Neutrophil (primary cell): ENCODE results near the gene PDZRN3.

Experiments used
- H3K27ac ChIP-seq: fragments of 200-600 bp; sonication (generic); 2 replicates; pipeline ENCODE4 v1.5.1; 2016; ENCODE audit warnings: mild to moderate bottlenecking, moderate library complexity
- H3K27me3 ChIP-seq: fragments of 200-600 bp; sonication (generic); 2 replicates; pipeline ENCODE4 v1.6.0; 2016; ENCODE audit warnings: mild to moderate bottlenecking
- H3K36me3 ChIP-seq: fragments of 200-600 bp; sonication (generic); 2 replicates; pipeline ENCODE4 v1.5.1; 2017
- H3K4me1 ChIP-seq, 2 experiments: fragments of 200-600 bp in 1 of 2; sonication (generic) in 1 of 2; 1 replicate in 1 of 2; 2 replicates in 1 of 2; pipeline versions ENCODE4 v1.5.1 to v1.6.1; 2013 to 2016; ENCODE audit warnings: low read depth in 1 of 2, low read length in 1 of 2, mild to moderate bottlenecking in 1 of 2, moderate library complexity in 1 of 2; ENCODE audit not compliant: control insufficient read depth in 1 of 2, insufficient read depth in 1 of 2
- H3K4me3 ChIP-seq, 2 experiments: fragments of 200-600 bp in 1 of 2; sonication (generic) in 1 of 2; 1 replicate in 1 of 2; 2 replicates in 1 of 2; pipeline ENCODE4 v1.5.1; 2013 to 2016; ENCODE audit warnings: low read depth in 1 of 2, low read length in 1 of 2, mild to moderate bottlenecking in 1 of 2, moderate library complexity in 1 of 2
- H3K9me3 ChIP-seq: fragments of 200-600 bp; sonication (generic); 2 replicates; pipeline ENCODE4 v1.5.1; 2016
- TF ChIP-seq, protein P1 (sequence below): fragments of 200-600 bp; sonication (generic); IDR thresholded peaks from 2 replicates; pipeline ENCODE4 v1.5.1; 2016; ENCODE audit warnings: antibody characterized with exemption

PDZRN3 gene

DNA sequence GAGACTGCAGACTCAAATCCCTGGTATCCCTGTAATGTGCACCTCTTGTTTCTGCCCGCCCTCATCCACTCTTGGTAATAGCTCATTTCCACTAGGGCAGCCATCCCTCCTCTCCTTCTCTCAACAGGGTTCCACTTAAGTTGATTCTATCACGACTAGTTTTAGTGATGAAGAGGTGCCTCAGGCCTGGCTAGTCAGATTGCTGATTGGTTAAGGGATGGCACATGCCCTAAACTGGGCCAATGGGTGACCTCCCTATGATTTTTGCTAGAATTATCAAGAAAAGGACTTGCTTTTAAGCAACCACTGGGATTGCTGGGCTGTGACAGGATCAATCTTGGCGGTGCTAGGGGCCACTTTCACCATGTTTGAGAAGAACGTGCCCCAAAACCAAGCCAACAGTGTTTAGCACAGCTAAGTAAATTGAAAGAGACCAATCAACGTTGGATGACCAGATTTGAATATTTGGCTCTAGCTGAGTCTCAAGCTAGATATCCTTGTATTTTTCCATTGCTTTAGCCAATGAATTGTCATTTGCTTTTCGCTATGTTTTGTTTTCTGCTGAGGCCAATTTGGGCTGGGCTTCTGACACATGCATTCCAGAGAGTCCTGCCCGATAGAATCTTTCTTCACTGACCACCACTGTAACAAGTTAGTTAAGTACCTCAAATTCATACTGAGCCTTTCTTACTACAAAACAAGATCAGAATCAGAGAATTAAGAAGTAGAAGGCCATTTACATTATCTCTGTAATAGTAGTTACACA lies 131.0 kb downstream of the PDZRN3 start:
- H3K9me3 ChIP-seq: no peaks in the 10 kb centered on the region
- no peak overlapping the region for H3K27ac ChIP-seq
- TF ChIP-seq, protein P1, sequence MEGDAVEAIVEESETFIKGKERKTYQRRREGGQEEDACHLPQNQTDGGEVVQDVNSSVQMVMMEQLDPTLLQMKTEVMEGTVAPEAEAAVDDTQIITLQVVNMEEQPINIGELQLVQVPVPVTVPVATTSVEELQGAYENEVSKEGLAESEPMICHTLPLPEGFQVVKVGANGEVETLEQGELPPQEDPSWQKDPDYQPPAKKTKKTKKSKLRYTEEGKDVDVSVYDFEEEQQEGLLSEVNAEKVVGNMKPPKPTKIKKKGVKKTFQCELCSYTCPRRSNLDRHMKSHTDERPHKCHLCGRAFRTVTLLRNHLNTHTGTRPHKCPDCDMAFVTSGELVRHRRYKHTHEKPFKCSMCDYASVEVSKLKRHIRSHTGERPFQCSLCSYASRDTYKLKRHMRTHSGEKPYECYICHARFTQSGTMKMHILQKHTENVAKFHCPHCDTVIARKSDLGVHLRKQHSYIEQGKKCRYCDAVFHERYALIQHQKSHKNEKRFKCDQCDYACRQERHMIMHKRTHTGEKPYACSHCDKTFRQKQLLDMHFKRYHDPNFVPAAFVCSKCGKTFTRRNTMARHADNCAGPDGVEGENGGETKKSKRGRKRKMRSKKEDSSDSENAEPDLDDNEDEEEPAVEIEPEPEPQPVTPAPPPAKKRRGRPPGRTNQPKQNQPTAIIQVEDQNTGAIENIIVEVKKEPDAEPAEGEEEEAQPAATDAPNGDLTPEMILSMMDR: no peak

DNA sequence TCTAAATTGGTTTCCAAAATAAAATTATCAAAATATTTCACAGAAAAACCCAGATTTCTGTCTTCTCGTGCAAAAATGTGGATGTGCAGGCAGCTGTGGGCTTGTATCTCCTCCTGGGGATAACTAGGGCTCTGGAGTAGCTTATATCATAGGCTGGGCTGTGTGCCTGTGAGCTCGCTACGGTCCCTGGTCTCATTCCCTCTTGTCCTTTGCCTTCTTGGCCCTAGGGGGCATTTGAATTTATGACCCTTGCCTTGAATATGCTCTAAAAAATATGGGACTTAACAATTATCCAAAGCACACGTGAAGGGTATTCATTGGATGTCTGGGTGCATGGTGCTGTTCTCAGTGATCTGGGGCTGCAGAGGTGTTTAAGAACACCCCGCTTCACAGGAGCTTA lies 132.6 kb downstream of the PDZRN3 start:
- H3K9me3 ChIP-seq: no peaks in the 10 kb centered on the region
- no peaks in the 10 kb centered on the region for H3K4me1 ChIP-seq
- TF ChIP-seq, protein P1: no peak
- H3K27ac ChIP-seq: no peak overlapping the region
- peaks cover 21% of the 10 kb centered on the region for H3K27me3 ChIP-seq
- no peak overlapping the region for H3K4me3 ChIP-seq
- no peaks in the 10 kb centered on the region for H3K36me3 ChIP-seq

More for the DNA sequence above, 131.0 kb downstream of the PDZRN3 start:
- no peaks in the 10 kb centered on the region for H3K36me3 ChIP-seq
- H3K27me3 ChIP-seq: peaks cover 15% of the 10 kb centered on the region
- no peaks in the 10 kb centered on the region for H3K4me1 ChIP-seq
- H3K4me3 ChIP-seq: no peak overlapping the region

DNA sequence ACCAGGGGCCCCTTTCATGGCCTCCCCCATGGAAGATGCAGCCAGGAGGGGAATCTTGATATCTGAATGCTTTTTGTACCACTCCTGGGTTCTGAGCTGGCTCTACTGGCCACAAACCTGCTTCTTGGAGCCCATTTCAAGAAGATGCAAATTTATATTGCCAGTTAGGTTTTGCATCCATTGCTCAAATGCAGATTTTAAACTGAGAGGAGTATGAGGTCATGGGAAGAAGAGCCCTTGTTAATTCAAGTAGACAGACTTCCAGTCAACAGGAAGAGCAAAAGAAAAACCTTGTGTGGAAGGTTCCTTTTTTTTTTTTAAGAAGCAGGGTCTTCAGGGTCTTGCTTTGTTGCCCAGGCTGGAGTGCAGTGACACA lies 133.5 kb downstream of the PDZRN3 start:
- Histone ChIP-seq H3K4me1 (no peaks in the 10 kb centered on the region), H3K9me3 (no peaks in the 10 kb centered on the region), H3K27ac (no peak overlapping the region), H3K36me3 (no peaks in the 10 kb centered on the region), H3K27me3 (peaks cover 21% of the 10 kb centered on the region), H3K4me3 (no peak overlapping the region)
- TF ChIP-seq, protein P1: no peak

DNA sequence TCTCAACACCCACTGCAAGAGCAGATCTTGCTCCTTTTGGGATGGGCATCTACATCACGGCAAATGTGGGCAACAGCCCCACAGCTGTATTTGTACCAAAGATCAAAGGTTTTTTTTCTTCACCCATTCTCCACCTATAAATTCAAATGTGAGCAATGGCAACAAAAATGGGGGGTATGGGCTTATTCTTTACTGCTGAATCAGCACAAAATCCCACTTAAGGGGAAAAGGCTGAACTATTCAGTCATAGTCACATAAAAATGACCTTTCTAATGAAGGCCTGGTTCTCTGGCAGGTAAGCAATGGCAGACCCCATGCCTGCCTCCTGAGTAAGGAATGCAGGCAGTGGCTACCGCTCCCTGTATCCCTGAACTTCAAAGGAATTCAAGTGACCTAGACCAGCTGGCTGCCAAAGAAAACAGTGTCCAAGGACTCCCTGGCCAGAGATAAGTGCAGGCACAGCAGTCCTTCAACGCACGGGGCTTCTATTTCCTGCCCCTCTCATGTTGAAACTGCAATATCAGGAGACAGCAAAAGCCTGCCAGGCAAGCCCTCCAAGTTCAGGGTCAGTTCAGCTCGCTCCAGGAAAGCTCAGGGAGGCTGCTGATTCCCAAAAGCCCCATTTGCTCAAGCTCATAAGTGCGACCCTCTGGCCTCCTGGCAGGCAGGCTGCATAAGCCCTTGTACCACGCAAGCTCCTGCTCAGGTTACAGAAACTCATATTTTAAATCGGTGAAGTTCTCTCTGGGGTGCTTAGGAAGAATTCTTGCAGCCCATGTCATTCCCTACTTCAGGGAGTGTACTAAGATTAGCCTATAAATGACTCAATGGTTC lies 134.1 kb downstream of the PDZRN3 start:
- TF ChIP-seq, protein P1: no peak
- Histone ChIP-seq H3K4me3 (no peak overlapping the region), H3K36me3 (no peaks in the 10 kb centered on the region), H3K27ac (no peak overlapping the region), H3K9me3 (no peaks in the 10 kb centered on the region), H3K4me1 (no peaks in the 10 kb centered on the region), H3K27me3 (peaks cover 21% of the 10 kb centered on the region)

DNA sequence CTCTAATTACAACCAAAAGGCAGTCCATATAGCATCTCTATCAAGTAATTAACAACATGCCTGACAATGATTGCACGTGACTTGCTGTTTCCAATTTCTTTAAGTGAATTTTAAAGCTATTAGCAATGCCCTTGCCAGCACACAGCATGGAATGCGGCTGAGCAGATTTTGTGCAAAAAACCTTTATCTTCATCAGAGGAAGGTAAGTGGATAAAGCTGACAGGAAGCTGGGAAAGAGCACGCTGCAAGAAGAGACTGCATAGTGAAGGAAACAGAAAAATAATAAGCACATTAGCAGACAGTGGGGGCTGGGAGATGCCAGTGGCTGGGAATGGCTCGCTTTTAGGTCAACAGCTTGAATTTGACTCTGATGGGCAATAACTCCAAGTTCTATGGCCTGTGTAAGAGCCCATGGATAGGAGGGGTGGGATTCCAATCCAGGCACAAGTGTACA lies 138.8 kb downstream of the PDZRN3 start:
- Histone ChIP-seq H3K4me3 (no peak overlapping the region), H3K27me3 (peaks cover 33% of the 10 kb centered on the region), H3K27ac (no peak overlapping the region), H3K9me3 (no peaks in the 10 kb centered on the region), H3K4me1 (no peaks in the 10 kb centered on the region), H3K36me3 (no peaks in the 10 kb centered on the region)
- TF ChIP-seq, protein P1: no peak
